ENCODE data around the gene VAV2. TPM values are rescaled to one million over a fixed set of nuclear protein-coding genes. Genes with fewer than 3 reads are reported as not detected.

Gene VAV2
- total RNA-seq, 1 experiment from 2014 or later, result 24.7 TPM

DNA sequence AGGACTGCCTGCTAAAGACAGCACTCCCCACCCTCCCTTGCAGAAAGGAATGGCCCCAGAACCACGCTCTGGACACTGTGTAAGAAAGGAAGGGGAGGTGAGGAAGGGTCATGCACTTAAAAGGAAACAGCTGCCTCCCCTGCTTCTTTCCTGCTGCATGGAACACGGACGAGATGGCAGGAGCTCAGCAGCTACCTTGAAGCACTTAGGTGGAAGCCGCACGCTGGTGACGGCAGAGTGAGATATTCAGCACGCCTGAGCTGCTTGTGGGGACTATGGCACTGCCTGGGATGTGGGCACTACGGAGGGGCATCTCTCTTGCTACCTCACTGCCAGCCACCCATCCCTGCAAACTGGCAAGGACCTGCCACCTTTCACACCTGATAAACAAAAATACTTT lies 101.5 kb downstream of the VAV2 start:
- TF ChIP-seq, protein P1, sequence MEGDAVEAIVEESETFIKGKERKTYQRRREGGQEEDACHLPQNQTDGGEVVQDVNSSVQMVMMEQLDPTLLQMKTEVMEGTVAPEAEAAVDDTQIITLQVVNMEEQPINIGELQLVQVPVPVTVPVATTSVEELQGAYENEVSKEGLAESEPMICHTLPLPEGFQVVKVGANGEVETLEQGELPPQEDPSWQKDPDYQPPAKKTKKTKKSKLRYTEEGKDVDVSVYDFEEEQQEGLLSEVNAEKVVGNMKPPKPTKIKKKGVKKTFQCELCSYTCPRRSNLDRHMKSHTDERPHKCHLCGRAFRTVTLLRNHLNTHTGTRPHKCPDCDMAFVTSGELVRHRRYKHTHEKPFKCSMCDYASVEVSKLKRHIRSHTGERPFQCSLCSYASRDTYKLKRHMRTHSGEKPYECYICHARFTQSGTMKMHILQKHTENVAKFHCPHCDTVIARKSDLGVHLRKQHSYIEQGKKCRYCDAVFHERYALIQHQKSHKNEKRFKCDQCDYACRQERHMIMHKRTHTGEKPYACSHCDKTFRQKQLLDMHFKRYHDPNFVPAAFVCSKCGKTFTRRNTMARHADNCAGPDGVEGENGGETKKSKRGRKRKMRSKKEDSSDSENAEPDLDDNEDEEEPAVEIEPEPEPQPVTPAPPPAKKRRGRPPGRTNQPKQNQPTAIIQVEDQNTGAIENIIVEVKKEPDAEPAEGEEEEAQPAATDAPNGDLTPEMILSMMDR (IDR thresholded peaks at IDR 0.05), result no peak
- TF ChIP-seq SIN3A (IDR thresholded peaks at IDR 0.05; ENCODE audit: borderline replicate concordance, insufficient read depth, low read depth, low read length) (no peak), TCF7L2 (IDR thresholded peaks at IDR 0.05; ENCODE audit: low read depth, low read length) (no peak), POLR2AphosphoS5 (IDR thresholded peaks at IDR 0.05; ENCODE audit: low read depth, low read length) (no peak)
- TF ChIP-seq, protein P2, sequence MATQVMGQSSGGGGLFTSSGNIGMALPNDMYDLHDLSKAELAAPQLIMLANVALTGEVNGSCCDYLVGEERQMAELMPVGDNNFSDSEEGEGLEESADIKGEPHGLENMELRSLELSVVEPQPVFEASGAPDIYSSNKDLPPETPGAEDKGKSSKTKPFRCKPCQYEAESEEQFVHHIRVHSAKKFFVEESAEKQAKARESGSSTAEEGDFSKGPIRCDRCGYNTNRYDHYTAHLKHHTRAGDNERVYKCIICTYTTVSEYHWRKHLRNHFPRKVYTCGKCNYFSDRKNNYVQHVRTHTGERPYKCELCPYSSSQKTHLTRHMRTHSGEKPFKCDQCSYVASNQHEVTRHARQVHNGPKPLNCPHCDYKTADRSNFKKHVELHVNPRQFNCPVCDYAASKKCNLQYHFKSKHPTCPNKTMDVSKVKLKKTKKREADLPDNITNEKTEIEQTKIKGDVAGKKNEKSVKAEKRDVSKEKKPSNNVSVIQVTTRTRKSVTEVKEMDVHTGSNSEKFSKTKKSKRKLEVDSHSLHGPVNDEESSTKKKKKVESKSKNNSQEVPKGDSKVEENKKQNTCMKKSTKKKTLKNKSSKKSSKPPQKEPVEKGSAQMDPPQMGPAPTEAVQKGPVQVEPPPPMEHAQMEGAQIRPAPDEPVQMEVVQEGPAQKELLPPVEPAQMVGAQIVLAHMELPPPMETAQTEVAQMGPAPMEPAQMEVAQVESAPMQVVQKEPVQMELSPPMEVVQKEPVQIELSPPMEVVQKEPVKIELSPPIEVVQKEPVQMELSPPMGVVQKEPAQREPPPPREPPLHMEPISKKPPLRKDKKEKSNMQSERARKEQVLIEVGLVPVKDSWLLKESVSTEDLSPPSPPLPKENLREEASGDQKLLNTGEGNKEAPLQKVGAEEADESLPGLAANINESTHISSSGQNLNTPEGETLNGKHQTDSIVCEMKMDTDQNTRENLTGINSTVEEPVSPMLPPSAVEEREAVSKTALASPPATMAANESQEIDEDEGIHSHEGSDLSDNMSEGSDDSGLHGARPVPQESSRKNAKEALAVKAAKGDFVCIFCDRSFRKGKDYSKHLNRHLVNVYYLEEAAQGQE (IDR thresholded peaks at IDR 0.05; ENCODE audit: insufficient read depth in 1 of 2, low read depth in 2 of 2, low read length in 1 of 2), result no peak
- ATAC-seq, result no peak
- Histone ChIP-seq H3K9me3 (ENCODE audit: control insufficient read depth, insufficient read depth, low read depth, low read length) (no peaks in the 10 kb centered on the region), H3K27me3 (ENCODE audit: control insufficient read depth, insufficient read depth, low read length) (no peaks in the 10 kb centered on the region), H3K27ac (ENCODE audit: low read length) (no peak overlapping the region), H3K4me3 (ENCODE audit: low read depth in 2 of 2, low read length in 2 of 2) (no peak overlapping the region), H3K36me3 (ENCODE audit: control insufficient read depth, insufficient read depth, low read length) (no peaks in the 10 kb centered on the region), H3K4me1 (ENCODE audit: control insufficient read depth, insufficient read depth, low read length) (peaks cover 15% of the 10 kb centered on the region)
- no peak for DNase-seq (ENCODE audit: low read depth, low spot score)
- in situ Hi-C loops (cut with HindIII; ENCODE audit: low pct_unique_long_range_greater_than_20kb, low sequenced_read_pairs), result no loop called here
- ChIA-PET POLR2A (no interaction called here), CTCF (no interaction called here)
- no TSS peak for BruUV-seq (replicated peaks)
- intact Hi-C loops (cut with micrococcal nuclease; ENCODE audit: unreplicated experiment), result no loop called here

DNA sequence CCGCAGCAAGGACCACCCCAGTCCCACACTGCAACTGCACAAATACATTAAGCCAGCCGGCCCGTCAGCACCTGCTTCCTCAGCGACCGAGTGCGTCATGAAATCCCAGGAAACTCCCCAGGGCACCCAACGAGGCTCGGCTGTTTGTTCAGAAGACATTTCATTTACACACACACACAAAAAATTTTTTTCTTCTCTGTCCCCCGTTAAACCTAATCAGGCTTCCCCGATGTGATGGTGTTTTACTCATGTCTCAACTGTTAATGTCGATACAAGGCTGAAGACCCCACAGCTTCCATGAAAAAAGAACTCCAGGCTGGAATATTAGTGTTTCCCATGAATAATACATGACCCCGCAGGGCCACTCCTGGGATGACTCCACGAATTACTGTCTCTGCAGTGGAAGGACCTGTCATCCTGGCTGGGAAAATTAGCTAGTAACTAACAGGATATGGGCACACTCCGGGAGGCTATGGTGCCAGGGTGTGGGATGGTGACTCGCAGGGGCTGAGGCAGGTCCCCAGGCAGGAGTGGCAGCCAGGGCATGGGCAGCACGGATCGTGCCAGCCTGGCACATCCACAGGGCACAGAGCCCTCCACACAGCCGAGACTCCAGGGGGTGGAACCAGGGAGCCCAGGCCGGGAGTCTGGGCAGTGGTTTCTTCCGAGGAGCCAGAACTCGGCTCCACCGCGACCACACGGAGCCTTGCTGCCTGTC lies 102.4 kb downstream of the VAV2 start:
- BruUV-seq (replicated peaks), result no TSS peak
- ChIA-PET CTCF (no interaction called here), POLR2A (no interaction called here)
- Histone ChIP-seq H3K4me1 (ENCODE audit: control insufficient read depth, insufficient read depth, low read length) (peaks cover 15% of the 10 kb centered on the region), H3K4me3 (ENCODE audit: low read depth in 2 of 2, low read length in 2 of 2) (no peak overlapping the region), H3K9me3 (ENCODE audit: control insufficient read depth, insufficient read depth, low read depth, low read length) (no peaks in the 10 kb centered on the region), H3K36me3 (ENCODE audit: control insufficient read depth, insufficient read depth, low read length) (no peaks in the 10 kb centered on the region), H3K27me3 (ENCODE audit: control insufficient read depth, insufficient read depth, low read length) (no peaks in the 10 kb centered on the region), H3K27ac (ENCODE audit: low read length) (no peak overlapping the region)
- in situ Hi-C loops (cut with HindIII; ENCODE audit: low pct_unique_long_range_greater_than_20kb, low sequenced_read_pairs), result no loop called here
- DNase-seq (ENCODE audit: low read depth, low spot score) (no peak), ATAC-seq (no peak)
- no peak for TF ChIP-seq POLR2AphosphoS5 (IDR thresholded peaks at IDR 0.05; ENCODE audit: low read depth, low read length)
- TF ChIP-seq, protein P1 (IDR thresholded peaks at IDR 0.05), result no peak
- TF ChIP-seq, protein P2 (IDR thresholded peaks at IDR 0.05; ENCODE audit: insufficient read depth in 1 of 2, low read depth in 2 of 2, low read length in 1 of 2), result no peak
- no peak for TF ChIP-seq SIN3A (IDR thresholded peaks at IDR 0.05; ENCODE audit: borderline replicate concordance, insufficient read depth, low read depth, low read length)
- TF ChIP-seq TCF7L2 (IDR thresholded peaks at IDR 0.05; ENCODE audit: low read depth, low read length), result no peak
- intact Hi-C loops (cut with micrococcal nuclease; ENCODE audit: unreplicated experiment), result no loop called here
